Subcutaneous abdominal adipose tissue (tissue), 5 donors: ENCODE results near the gene NANOG.
A peak's percentile ranks its signal among the peaks of the same experiment; 100 is the strongest.
"Not testable (repeated sequence)": the region's sequence is repeated elsewhere in the genome, so short reads cannot be mapped to it uniquely, and the experiment has no call there.

Experiments
- H3K27ac ChIP-seq: one replicate; pipeline ENCODE4 v1.7.0; 2013; ENCODE audit warnings: low read depth, mild to moderate bottlenecking, inconsistent platforms, low read length, moderate library complexity
- H3K27me3 ChIP-seq, 5 donors: one replicate each; pipeline ENCODE4 v1.7.0; 2013; ENCODE audit warnings: low read length in 5 of 5, inconsistent platforms in 1 of 5; ENCODE audit not compliant: control insufficient read depth in 5 of 5, insufficient read depth in 4 of 5
- H3K36me3 ChIP-seq, 5 donors: one replicate each; pipeline ENCODE4 v1.7.0; 2013; ENCODE audit warnings: low read length in 5 of 5; ENCODE audit not compliant: control insufficient read depth in 5 of 5, insufficient read depth in 5 of 5
- H3K4me1 ChIP-seq, 5 donors: one replicate each; pipeline ENCODE4 v1.7.0; 2013; ENCODE audit warnings: low read length in 5 of 5, mild to moderate bottlenecking in 3 of 5, moderate library complexity in 1 of 5; ENCODE audit not compliant: control insufficient read depth in 5 of 5, insufficient read depth in 5 of 5
- H3K4me3 ChIP-seq, 5 donors: one replicate each; pipeline ENCODE4 v1.7.0; 2013; ENCODE audit warnings: low read length in 5 of 5, low read depth in 1 of 5
- H3K9ac ChIP-seq, 5 donors: one replicate each; pipeline ENCODE4 v1.7.0; 2013; ENCODE audit warnings: low read length in 5 of 5, mild to moderate bottlenecking in 4 of 5, moderate library complexity in 3 of 5
- H3K9me3 ChIP-seq, 5 donors: one replicate each; pipeline ENCODE4 v1.7.0; 2013; ENCODE audit warnings: low read length in 5 of 5; ENCODE audit not compliant: control insufficient read depth in 5 of 5
- donor health status: healthy.
- donor health status: healthy.
- donor health status: healthy.
- donor health status: healthy.
- donor health status: healthy.

NANOG gene

GRCh38 chr12:7788884-7789528 lies at the start of gene NANOG:
TSS of gene NANOG (plus strand) at chr12:7789402. CDS start at chr12:7789615, 213 bp downstream.
- H3K9me3 ChIP-seq, H3K36me3 ChIP-seq, H3K9ac ChIP-seq, H3K4me1 ChIP-seq, H3K4me3 ChIP-seq, H3K27ac ChIP-seq: not testable (repeated sequence)
- H3K27me3 ChIP-seq, result peaks cover 0 to 20% (median 4%) of the 10 kb centered on the region in 5 donors

GRCh38 chr12:7747246-7747645 lies 42.0 kb upstream of the NANOG start, which contains the start of gene CLEC4C:
TSS of gene CLEC4C (minus strand) at chr12:7747375. CDS start at chr12:7747348, 27 bp downstream.
- Histone ChIP-seq H3K4me3 (no peak within 1 kb of the TSS), H3K9ac (no peak within 1 kb of the TSS), H3K27me3 (peaks cover 0 to 5% (median 0%) of the 10 kb centered on the region in 5 donors), H3K9me3 (peaks cover 0 to 4% (median 0%) of the 10 kb centered on the region in 5 donors), H3K27ac (no peak within 1 kb of the TSS), H3K4me1 (no peaks in the 10 kb centered on the region), H3K36me3 (no peaks in the 10 kb centered on the region)

- peaks cover 0 to 5% (median 0%) of the 10 kb centered on the region in 5 donors for H3K27me3 ChIP-seq
Observed at GRCh38 chr12:7748852-7749251, 40.4 kb upstream of the NANOG start.

GRCh38 chr12:7749442-7749841 lies 39.8 kb upstream of the NANOG start:
- H3K27me3 ChIP-seq, result peaks cover 0 to 5% (median 0%) of the 10 kb centered on the region in 5 donors
- no peak overlapping the region for H3K9ac ChIP-seq
- H3K36me3 ChIP-seq, result no peaks in the 10 kb centered on the region
- H3K27ac ChIP-seq, result no peak overlapping the region
- no peaks in the 10 kb centered on the region for H3K9me3 ChIP-seq
- no peaks in the 10 kb centered on the region for H3K4me1 ChIP-seq
- H3K4me3 ChIP-seq, result no peak overlapping the region

More at GRCh38 chr12:7748852-7749251, 40.4 kb upstream of the NANOG start:
- Histone ChIP-seq H3K4me1 (no peaks in the 10 kb centered on the region), H3K36me3 (no peaks in the 10 kb centered on the region), H3K27ac (no peak overlapping the region), H3K9me3 (peaks cover 0 to 2% (median 0%) of the 10 kb centered on the region in 5 donors), H3K4me3 (no peak overlapping the region), H3K9ac (no peak overlapping the region)

- Histone ChIP-seq H3K9ac (no peak overlapping the region), H3K4me1 (no peaks in the 10 kb centered on the region), H3K36me3 (no peaks in the 10 kb centered on the region), H3K27ac (no peak overlapping the region), H3K27me3 (peaks cover 0 to 5% (median 0%) of the 10 kb centered on the region in 5 donors), H3K9me3 (no peaks in the 10 kb centered on the region), H3K4me3 (no peak overlapping the region)
Observed at GRCh38 chr12:7750350-7750749, 38.9 kb upstream of the NANOG start.

GRCh38 chr12:7751394-7751793 lies 37.8 kb upstream of the NANOG start:
- no peaks in the 10 kb centered on the region for H3K9me3 ChIP-seq
- H3K9ac ChIP-seq, result no peak overlapping the region
- no peak overlapping the region for H3K27ac ChIP-seq
- H3K4me1 ChIP-seq, result no peaks in the 10 kb centered on the region
- H3K27me3 ChIP-seq, result peaks cover 0 to 5% (median 0%) of the 10 kb centered on the region in 5 donors
- H3K36me3 ChIP-seq, result no peaks in the 10 kb centered on the region
- no peak overlapping the region for H3K4me3 ChIP-seq

- H3K4me3 ChIP-seq, H3K27me3 ChIP-seq, H3K9ac ChIP-seq, H3K36me3 ChIP-seq, H3K4me1 ChIP-seq, H3K27ac ChIP-seq, H3K9me3 ChIP-seq: not testable (repeated sequence)
Observed at GRCh38 chr12:7751941-7752922, 37.0 kb upstream of the NANOG start.

- H3K9ac ChIP-seq, H3K9me3 ChIP-seq, H3K27me3 ChIP-seq, H3K4me1 ChIP-seq, H3K36me3 ChIP-seq, H3K27ac ChIP-seq, H3K4me3 ChIP-seq: not testable (repeated sequence)
Observed at GRCh38 chr12:7755668-7756067, 33.5 kb upstream of the NANOG start.

- H3K27me3 ChIP-seq, result no peaks in the 10 kb centered on the region
- no peaks in the 10 kb centered on the region for H3K9me3 ChIP-seq
- peaks cover 0 to 7% (median 6%) of the 10 kb centered on the region in 5 donors for H3K4me1 ChIP-seq
- no peak overlapping the region for H3K27ac ChIP-seq
- no peaks in the 10 kb centered on the region for H3K36me3 ChIP-seq
- no peak overlapping the region for H3K4me3 ChIP-seq
- H3K9ac ChIP-seq, result no peak overlapping the region
Observed at GRCh38 chr12:7756993-7757392, 32.2 kb upstream of the NANOG start.

- Histone ChIP-seq H3K27ac (no peak overlapping the region), H3K9me3 (no peaks in the 10 kb centered on the region), H3K4me3 (peak overlapping the region in 1 of 5 donors; percentile 13), H3K4me1 (peaks cover 0 to 7% (median 6%) of the 10 kb centered on the region in 5 donors), H3K36me3 (no peaks in the 10 kb centered on the region), H3K9ac (peak overlapping the region in 1 of 5 donors; percentile 31), H3K27me3 (no peaks in the 10 kb centered on the region)
Observed at GRCh38 chr12:7758766-7759140, 30.4 kb upstream of the NANOG start.
